Esophagus muscularis mucosa (tissue), 3 donors: ENCODE results near the gene RIN2.

Experiments used
- POLR2A ChIP-seq: fragments of 450-650 bp; IDR thresholded peaks from one replicate; pipeline ENCODE4 v1.6.1; 2017; ENCODE audit warnings: antibody characterized with exemption, moderate library complexity, mild to moderate bottlenecking, low read depth
- POLR2AphosphoS5 ChIP-seq, 2 donors: sonication (generic); formaldehyde crosslinking; IDR thresholded peaks; one replicate each; pipeline ENCODE4 v1.6.1; 2017; ENCODE audit warnings: antibody characterized with exemption in 2 of 2
- TF ChIP-seq, protein P1 (sequence below), 3 experiments: fragments of 200-600 bp in 2 of 3; fragments of 450-650 bp in 1 of 3; sonication (generic) in 2 of 3; IDR thresholded peaks; one replicate each; pipeline ENCODE4 v1.5.1; 2017 to 2019; ENCODE audit warnings: antibody characterized with exemption in 3 of 3, mild to moderate bottlenecking in 2 of 3, moderate library complexity in 1 of 3

- TF ChIP-seq, protein P1, sequence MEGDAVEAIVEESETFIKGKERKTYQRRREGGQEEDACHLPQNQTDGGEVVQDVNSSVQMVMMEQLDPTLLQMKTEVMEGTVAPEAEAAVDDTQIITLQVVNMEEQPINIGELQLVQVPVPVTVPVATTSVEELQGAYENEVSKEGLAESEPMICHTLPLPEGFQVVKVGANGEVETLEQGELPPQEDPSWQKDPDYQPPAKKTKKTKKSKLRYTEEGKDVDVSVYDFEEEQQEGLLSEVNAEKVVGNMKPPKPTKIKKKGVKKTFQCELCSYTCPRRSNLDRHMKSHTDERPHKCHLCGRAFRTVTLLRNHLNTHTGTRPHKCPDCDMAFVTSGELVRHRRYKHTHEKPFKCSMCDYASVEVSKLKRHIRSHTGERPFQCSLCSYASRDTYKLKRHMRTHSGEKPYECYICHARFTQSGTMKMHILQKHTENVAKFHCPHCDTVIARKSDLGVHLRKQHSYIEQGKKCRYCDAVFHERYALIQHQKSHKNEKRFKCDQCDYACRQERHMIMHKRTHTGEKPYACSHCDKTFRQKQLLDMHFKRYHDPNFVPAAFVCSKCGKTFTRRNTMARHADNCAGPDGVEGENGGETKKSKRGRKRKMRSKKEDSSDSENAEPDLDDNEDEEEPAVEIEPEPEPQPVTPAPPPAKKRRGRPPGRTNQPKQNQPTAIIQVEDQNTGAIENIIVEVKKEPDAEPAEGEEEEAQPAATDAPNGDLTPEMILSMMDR (IDR thresholded peaks at IDR 0.05): no peak
- TF ChIP-seq POLR2AphosphoS5 (IDR thresholded peaks at IDR 0.05) (no peak), POLR2A (no peak)
Observed at GRCh38 chr20:19741924-19742323, 16.1 kb upstream of the RIN2 start.
